ENCODE results near the gene GTF3C4. TPM values are rescaled to one million over a fixed set of nuclear protein-coding genes. Genes with fewer than 3 reads are reported as not detected.

Gene GTF3C4
- total RNA-seq, 4 donors from 2014 or later, result 5.6 to 8.3 (median 7.4) TPM

DNA sequence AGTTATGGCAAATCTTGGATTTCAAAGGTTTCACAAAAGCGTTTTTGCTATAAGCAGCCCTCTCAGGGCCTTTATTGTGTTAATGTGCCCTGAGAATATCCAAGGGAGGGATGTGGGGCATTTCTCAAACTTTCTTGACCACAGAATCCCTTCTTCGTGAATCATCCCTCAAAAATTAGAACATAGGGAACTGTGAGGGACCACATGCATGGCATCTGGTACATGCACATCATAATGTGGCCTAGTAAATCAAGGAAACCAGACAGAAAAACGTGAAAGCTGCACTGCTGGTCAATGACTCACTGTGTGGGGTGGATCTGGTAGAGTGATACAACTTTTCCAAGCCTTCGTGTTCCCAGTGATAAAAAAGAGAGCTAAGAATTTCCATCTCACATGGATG lies 22.9 kb upstream of the GTF3C4 start:
- Histone ChIP-seq H3K4me1 (no peaks in the 10 kb centered on the region), H3K4me3 (no peak overlapping the region), H3K27me3 (no peaks in the 10 kb centered on the region), H3K27ac (no peak overlapping the region), H3K9me3 (no peaks in the 10 kb centered on the region), H3K36me3 (peaks cover 0 to 50% (median 0%) of the 10 kb centered on the region in 3 donors)
- no peak for DNase-seq
- no peak for TF ChIP-seq POLR2A (IDR thresholded peaks at IDR 0.05)
- TF ChIP-seq, protein P1, sequence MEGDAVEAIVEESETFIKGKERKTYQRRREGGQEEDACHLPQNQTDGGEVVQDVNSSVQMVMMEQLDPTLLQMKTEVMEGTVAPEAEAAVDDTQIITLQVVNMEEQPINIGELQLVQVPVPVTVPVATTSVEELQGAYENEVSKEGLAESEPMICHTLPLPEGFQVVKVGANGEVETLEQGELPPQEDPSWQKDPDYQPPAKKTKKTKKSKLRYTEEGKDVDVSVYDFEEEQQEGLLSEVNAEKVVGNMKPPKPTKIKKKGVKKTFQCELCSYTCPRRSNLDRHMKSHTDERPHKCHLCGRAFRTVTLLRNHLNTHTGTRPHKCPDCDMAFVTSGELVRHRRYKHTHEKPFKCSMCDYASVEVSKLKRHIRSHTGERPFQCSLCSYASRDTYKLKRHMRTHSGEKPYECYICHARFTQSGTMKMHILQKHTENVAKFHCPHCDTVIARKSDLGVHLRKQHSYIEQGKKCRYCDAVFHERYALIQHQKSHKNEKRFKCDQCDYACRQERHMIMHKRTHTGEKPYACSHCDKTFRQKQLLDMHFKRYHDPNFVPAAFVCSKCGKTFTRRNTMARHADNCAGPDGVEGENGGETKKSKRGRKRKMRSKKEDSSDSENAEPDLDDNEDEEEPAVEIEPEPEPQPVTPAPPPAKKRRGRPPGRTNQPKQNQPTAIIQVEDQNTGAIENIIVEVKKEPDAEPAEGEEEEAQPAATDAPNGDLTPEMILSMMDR (IDR thresholded peaks at IDR 0.05), result no peak

DNA sequence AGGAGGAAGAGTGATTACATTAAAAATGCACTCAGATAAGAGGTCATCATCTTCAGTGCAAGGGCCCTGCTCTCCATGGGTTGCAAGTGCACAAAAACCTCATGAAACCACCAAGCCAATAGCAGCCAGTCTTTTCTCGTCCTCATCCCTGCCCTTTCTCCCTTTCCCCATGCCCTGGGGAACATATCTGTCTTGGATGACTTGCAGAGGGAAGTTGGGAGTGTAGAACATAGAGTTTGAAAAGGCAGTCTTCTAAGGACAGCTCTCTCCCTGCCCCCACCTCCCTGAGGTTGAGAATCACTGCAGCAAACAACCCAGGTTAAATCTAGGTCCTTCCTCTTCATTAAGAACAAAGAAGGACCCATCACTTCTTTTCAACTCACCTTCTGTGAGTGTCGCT lies 22.5 kb upstream of the GTF3C4 start:
- no peak overlapping the region for H3K4me3 ChIP-seq
- peaks cover 0 to 50% (median 0%) of the 10 kb centered on the region in 3 donors for H3K36me3 ChIP-seq
- no peaks in the 10 kb centered on the region for H3K27me3 ChIP-seq
- no peaks in the 10 kb centered on the region for H3K9me3 ChIP-seq
- H3K27ac ChIP-seq, result no peak overlapping the region
- DNase-seq, result no peak
- TF ChIP-seq, protein P1 (IDR thresholded peaks at IDR 0.05), result no peak
- no peak for TF ChIP-seq POLR2A (IDR thresholded peaks at IDR 0.05)
- no peaks in the 10 kb centered on the region for H3K4me1 ChIP-seq

DNA sequence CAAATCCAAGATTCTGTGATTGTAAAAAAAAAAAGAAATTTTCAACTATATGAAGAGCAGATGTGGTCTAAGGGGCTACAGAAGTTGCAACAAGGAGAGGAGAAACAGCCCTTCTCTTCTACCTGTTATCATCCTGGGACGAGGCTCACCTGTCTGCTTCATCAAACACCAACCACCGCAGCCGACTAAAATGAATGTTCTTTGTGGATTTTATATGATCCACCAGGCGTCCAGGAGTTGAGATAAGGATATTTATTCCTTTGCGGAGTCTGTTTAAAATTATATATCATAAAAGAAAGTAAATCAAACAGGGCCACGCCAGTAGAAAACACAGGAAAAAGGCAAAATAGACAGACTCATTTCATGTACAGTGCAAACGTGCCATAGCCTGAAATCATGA lies 22.0 kb upstream of the GTF3C4 start:
- TF ChIP-seq, protein P1 (IDR thresholded peaks at IDR 0.05), result no peak
- no peak for TF ChIP-seq POLR2A (IDR thresholded peaks at IDR 0.05)
- Histone ChIP-seq H3K9me3 (no peaks in the 10 kb centered on the region), H3K27ac (no peak overlapping the region), H3K36me3 (peaks cover 0 to 50% (median 0%) of the 10 kb centered on the region in 3 donors), H3K27me3 (no peaks in the 10 kb centered on the region), H3K4me3 (no peak overlapping the region), H3K4me1 (no peaks in the 10 kb centered on the region)
- DNase-seq, result no peak

DNA sequence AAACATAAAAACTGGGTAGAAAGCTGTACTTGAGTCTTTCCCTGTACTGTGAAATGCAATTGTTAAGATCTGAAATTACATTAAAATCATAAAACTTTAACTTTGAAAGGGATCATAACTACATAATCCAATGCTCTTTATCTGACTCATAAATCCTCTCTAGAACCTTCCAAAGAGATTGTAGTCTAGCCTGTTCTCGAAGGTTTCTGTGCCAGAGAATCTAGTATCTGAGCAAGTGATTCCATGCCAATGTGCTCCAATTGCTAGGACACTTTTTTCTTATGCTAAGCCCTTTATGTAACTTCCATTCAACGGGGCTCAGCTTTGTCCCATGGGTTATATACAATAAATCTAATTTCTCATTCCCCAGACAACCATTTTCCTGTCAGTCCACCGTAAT lies 21.6 kb upstream of the GTF3C4 start:
- no peaks in the 10 kb centered on the region for H3K9me3 ChIP-seq
- no peak overlapping the region for H3K4me3 ChIP-seq
- no peak overlapping the region for H3K27ac ChIP-seq
- H3K4me1 ChIP-seq, result no peaks in the 10 kb centered on the region
- H3K36me3 ChIP-seq, result peaks cover 0 to 50% (median 0%) of the 10 kb centered on the region in 3 donors
- TF ChIP-seq POLR2A (IDR thresholded peaks at IDR 0.05), result no peak
- TF ChIP-seq, protein P1 (IDR thresholded peaks at IDR 0.05), result no peak
- no peak for DNase-seq
- H3K27me3 ChIP-seq, result no peaks in the 10 kb centered on the region

DNA sequence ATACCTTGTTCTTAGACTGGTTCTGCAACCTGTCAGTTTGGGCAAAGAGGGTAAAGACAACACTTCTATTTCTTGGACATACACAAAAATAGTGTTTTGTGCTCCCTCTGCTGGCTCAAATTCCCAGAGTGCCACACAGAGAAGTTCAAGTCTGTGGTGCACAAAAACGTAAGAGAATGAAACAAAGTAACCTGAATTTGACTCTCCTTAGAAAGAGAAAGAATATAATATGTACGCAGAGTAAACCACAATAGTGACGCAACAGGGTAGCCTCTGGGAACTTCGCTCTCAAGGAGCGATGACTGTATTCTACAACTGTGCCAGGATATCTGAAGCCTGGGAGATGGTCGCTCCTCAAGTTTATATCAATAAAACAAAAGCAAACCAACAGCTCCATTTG lies 19.0 kb upstream of the GTF3C4 start:
- TF ChIP-seq POLR2A (IDR thresholded peaks at IDR 0.05), result no peak
- TF ChIP-seq, protein P1 (IDR thresholded peaks at IDR 0.05), result peak in 3 of 6 experiments; percentile 21 to 29 (median 27)
- no peak for DNase-seq
- no peaks in the 10 kb centered on the region for H3K9me3 ChIP-seq
- no peaks in the 10 kb centered on the region for H3K27me3 ChIP-seq
- H3K4me3 ChIP-seq, result no peak overlapping the region
- H3K36me3 ChIP-seq, result peaks cover 0 to 33% (median 0%) of the 10 kb centered on the region in 3 donors
- H3K4me1 ChIP-seq, result no peaks in the 10 kb centered on the region
- H3K27ac ChIP-seq, result no peak overlapping the region

DNA sequence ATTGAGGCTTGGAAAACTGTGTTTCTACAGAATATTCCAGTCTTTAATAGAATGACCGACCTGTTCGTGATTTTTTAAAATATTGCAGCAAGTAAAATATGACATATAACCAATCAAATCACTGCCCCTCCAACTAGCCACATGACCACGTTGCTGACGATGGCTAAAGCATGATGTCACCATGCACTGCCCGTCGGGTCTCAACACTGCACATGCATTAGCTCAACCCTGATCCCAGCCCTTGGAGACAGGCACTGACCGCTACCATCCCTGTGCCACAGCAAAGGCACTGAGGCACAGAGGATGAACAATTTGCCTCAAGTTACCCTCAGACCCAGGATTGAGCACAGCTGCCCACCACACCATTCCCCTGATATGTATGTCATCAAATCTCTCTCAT lies 14.0 kb upstream of the GTF3C4 start:
- no peaks in the 10 kb centered on the region for H3K4me1 ChIP-seq
- no peak overlapping the region for H3K4me3 ChIP-seq
- no peak overlapping the region for H3K27ac ChIP-seq
- no peak for DNase-seq
- TF ChIP-seq, protein P1 (IDR thresholded peaks at IDR 0.05), result no peak
- TF ChIP-seq POLR2A (IDR thresholded peaks at IDR 0.05), result no peak
- no peaks in the 10 kb centered on the region for H3K9me3 ChIP-seq
- peaks cover 0 to 51% (median 0%) of the 10 kb centered on the region in 3 donors for H3K36me3 ChIP-seq
- H3K27me3 ChIP-seq, result no peaks in the 10 kb centered on the region
